Testis (tissue), 2 donors: ENCODE data around the gene RIBC2.

Experiments used
- CTCF ChIP-seq, 3 experiments: fragments of 450-650 bp in 2 of 3; fragments of 200-600 bp in 1 of 3; sonication (generic) in 1 of 3; IDR thresholded peaks; one replicate each; pipeline ENCODE4 v1.5.1; 2016 to 2019; ENCODE audit warnings: antibody characterized with exemption in 3 of 3, mild to moderate bottlenecking in 2 of 3, moderate library complexity in 1 of 3
- POLR2A ChIP-seq: fragments of 450-650 bp; IDR thresholded peaks from one replicate; pipeline ENCODE4 v1.6.1; 2017; ENCODE audit warnings: antibody characterized with exemption, mild to moderate bottlenecking, moderate library complexity

- no peak for TF ChIP-seq CTCF (IDR thresholded peaks at IDR 0.05)
- no peak for TF ChIP-seq POLR2A
Measured at GRCh38 chr22:45429424-45429823, 15.9 kb downstream of the RIBC2 start.
